NCI-H146 treated with DMSO at 0.1 percent for 48 hours (cell line): ENCODE results near the gene MAGI3.
"Not testable (repeated sequence)": the region's sequence is repeated elsewhere in the genome, so short reads cannot be mapped to it uniquely, and the experiment has no call there.

Source experiments
- DNase-seq: peaks from one replicate; lab custom pipeline; 2025; ENCODE audit not compliant: unreplicated experiment; lab: John Stamatoyannopoulos, UW

MAGI3 gene

GRCh38 chr1:113396585-113396984 lies 6.3 kb downstream of the MAGI3 start:
- no peak for DNase-seq

GRCh38 chr1:113399062-113399583 lies 8.8 kb downstream of the MAGI3 start:
- no peak for DNase-seq

DNA sequence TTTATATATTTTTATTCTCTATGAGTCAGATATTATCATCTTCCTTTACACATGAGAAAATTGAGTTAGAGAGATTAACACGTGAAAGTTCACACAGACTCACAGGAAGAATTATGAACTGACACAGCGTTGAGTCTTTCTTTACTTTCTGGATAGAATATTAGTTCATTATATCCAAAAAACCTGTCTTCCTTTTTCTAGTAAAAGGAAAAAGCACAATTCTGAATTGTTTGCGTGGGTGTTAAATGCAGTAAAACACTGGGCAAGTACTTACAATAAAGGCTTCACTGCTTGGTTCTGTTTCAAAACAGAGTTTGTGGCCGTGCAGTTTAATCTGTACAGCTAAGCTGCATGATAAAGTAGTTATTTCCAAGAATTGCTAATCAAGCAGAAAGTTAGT lies 10.8 kb downstream of the MAGI3 start:
- no peak for DNase-seq

GRCh38 chr1:113401728-113402127 lies 11.4 kb downstream of the MAGI3 start:
- DNase-seq, result no peak

DNA sequence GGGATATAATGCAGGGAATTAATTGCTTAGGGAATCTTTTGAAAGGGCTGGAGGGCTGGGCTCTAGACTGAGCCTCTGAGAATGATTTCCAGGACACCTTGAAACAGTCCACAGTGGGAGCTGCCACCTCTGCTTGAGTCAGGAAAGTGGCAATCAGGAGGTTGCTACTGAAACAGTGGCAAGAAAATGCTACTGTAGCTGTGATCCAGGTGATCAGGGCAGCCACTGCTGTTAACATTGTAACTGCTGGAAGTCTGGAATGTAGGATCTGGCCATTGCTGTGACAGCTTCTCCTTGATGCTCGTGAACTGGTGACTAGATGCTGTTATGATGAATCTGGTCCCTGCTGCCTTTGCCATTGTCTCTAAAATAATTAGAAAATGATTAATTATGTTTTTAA lies 12.8 kb downstream of the MAGI3 start:
- DNase-seq, result no peak

GRCh38 chr1:113405573-113405972 lies 15.3 kb downstream of the MAGI3 start:
- DNase-seq, result no peak

DNA sequence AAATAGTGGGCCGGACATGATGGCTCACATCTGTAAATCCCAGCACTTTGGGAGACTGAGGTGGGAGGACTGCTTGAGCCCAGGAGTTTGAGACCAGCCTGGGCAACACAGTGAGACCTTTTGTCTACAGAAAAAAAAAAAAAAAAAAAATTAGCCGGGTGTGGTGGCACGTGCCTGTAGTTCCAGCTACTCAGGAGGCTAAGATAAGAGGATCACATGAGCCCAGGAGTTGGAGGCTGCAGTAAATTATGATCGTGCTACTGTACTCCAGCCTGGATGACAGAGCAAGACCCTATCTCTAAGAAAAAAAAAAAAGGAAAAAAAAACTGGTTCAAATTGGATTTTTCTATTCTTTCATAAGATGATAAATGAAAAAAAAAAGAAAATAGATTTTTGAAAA lies 15.8 kb downstream of the MAGI3 start:
- DNase-seq, result not testable (repeated sequence)

GRCh38 chr1:113409363-113409762 lies 19.0 kb downstream of the MAGI3 start:
- DNase-seq, result no peak

DNA sequence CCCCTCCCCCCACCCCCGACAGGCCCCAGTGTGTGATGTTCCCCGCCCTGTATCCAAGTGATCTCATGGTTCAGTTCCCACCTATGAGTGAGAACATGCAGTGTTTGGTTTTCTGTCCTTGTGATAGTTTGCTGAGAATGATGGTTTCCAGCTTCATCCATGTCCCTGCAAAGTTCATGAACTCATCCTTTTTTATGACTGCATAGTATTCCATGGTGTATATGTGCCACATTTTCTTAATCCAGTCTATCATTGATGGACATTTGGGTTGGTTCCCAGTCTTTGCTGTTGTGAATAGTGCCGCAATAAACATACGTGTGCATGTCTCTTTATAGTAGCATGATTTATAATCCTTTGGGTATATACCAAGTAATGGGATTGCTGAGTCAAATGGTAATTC lies 21.7 kb downstream of the MAGI3 start:
- DNase-seq, result not testable (repeated sequence)

- DNase-seq, result no peak
Observed at GRCh38 chr1:113415310-113416070, 25.2 kb downstream of the MAGI3 start.

GRCh38 chr1:113416071-113416470 lies 25.8 kb downstream of the MAGI3 start:
- DNase-seq, result not testable (repeated sequence)

DNA sequence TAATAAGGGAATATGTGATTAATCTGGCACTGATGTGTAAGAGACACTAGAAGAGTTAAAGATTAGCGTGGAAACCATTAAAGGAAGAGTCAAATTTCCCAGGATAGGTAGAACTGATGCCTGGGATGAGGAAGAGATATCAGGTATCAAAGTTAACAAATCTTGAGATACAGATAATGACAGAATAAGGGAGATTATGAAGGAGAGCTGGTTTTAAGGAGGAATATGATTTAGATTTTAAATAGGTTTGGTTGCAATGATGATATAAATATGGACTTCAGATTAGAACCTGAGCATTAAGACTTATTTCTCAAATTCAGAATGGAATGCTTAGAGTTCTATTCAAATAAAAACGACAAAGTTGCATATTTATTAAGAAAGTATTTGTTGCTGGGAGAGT lies 26.2 kb downstream of the MAGI3 start:
- no peak for DNase-seq

- DNase-seq, result no peak
Observed at GRCh38 chr1:113422315-113423068, 32.2 kb downstream of the MAGI3 start.

GRCh38 chr1:113423826-113424225 lies 33.5 kb downstream of the MAGI3 start:
- no peak for DNase-seq

DNA sequence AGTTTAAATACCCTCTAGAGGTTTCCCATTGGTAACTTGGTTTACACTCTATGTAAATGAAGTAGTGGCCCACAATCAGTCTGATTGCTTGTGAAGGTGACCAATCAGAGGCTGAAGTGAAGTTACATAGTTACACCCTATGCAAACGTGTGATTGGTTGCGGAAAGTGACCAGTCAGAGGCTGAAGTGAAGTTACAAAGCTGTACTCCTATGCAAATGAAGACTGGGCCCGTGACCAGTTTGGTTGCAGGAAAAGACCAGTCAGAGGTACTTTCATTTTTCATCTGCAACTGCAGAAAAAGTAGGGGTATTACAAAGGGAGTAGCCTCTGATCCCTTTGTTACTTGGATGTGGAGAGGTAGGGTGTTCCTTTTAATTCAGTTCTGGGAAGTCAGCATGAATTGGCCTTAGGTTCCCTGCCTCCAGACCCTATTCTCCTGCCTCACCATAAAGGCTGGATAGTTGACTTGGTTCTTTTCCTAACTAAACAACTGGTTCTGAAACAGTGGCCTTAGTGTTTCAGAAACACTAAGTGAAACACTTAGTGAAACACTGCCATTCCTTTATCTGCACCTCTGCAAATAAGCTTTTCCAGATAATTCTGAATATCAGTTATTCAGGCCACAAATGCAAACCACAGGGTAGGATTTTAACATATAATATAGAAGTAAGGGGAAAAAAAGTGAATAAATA lies 39.3 kb downstream of the MAGI3 start:
- DNase-seq, result no peak

- no peak for DNase-seq
Observed at GRCh38 chr1:113433184-113433583, 42.9 kb downstream of the MAGI3 start.

GRCh38 chr1:113434081-113434873 lies 44.0 kb downstream of the MAGI3 start:
- DNase-seq, result no peak

- no peak for DNase-seq
Observed at GRCh38 chr1:113434874-113435175, 44.5 kb downstream of the MAGI3 start.

DNA sequence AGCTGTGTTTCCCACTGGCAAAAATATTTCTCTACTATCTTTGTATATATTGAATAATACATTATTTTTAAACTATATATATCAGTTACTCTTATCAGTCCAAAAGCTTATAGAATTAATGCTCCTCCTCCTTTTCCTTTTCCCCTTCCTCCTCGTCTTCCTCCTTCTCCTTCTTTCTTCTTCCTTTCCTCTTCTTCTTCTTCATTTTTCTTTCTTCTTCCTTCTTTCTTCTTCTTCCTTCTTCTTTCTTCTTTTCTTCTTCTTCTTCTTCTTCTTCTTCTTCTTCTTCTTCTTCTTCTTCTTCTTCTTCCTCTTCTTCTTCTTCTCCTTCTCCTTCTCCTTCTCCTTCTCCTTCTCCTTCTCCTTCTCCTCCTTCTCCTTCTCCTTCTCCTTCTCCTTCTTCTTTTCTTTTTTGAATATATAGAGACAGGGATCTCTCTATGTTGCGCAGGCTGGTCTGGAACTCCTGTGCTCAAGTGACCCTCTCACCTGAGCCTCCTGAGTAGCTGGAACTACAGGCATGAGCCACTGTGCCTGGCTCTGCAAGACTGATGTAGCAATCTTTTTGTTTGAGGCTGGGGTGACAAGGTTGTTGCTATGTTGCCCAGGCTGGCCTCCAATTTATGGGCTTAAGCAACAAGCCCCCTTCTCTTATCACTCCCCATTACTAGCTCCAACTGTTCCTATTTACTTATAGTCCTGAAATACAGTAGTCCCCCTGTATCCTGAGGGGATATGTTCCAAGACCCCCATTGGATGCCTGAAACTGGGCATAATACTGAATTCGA lies 47.4 kb downstream of the MAGI3 start:
- no peak for DNase-seq
